Liver (tissue), 9 donors: ENCODE results near the gene SLC1A2. TPM values are rescaled to one million over a fixed set of nuclear protein-coding genes. Genes with fewer than 3 reads are reported as not detected.

Source experiments
- DNase-seq: peaks from one replicate; pipeline ENCODE4 v3.0.0-alpha.2; 2017; ENCODE audit warnings: low spot score
- H3K27ac ChIP-seq, 2 donors: one replicate each; pipeline ENCODE4 v1.7.0; 2013; ENCODE audit warnings: inconsistent platforms in 2 of 2, low read length in 2 of 2, control low read depth in 1 of 2, low read depth in 1 of 2, mild to moderate bottlenecking in 1 of 2
- H3K27me3 ChIP-seq, 4 donors: one replicate each; pipeline versions ENCODE4 v1.6.1 to v1.7.0; 2013; ENCODE audit warnings: low read length in 3 of 4, inconsistent platforms in 1 of 4, mild to moderate bottlenecking in 1 of 4, moderate library complexity in 1 of 4; ENCODE audit not compliant: control insufficient read depth in 4 of 4, insufficient read depth in 4 of 4
- H3K36me3 ChIP-seq, 4 donors: one replicate each; pipeline versions ENCODE4 v1.6.1 to v1.7.0; 2013; ENCODE audit warnings: low read length in 3 of 4, mild to moderate bottlenecking in 3 of 4, low read depth in 1 of 4, moderate library complexity in 1 of 4; ENCODE audit not compliant: control insufficient read depth in 4 of 4, insufficient read depth in 3 of 4
- H3K4me1 ChIP-seq, 4 donors: one replicate each; pipeline versions ENCODE4 v1.6.1 to v1.7.0; 2013; ENCODE audit warnings: low read length in 3 of 4, mild to moderate bottlenecking in 3 of 4, moderate library complexity in 1 of 4; ENCODE audit not compliant: control insufficient read depth in 4 of 4, insufficient read depth in 4 of 4
- H3K4me3 ChIP-seq, 3 donors: one replicate each; pipeline versions ENCODE4 v1.6.1 to v1.7.0; 2013; ENCODE audit warnings: low read length in 3 of 3, control low read depth in 1 of 3, low read depth in 1 of 3, mild to moderate bottlenecking in 1 of 3
- H3K9ac ChIP-seq, 2 donors: one replicate each; pipeline ENCODE4 v1.7.0; 2013; ENCODE audit warnings: low read length in 2 of 2, mild to moderate bottlenecking in 2 of 2, moderate library complexity in 2 of 2, control low read depth in 1 of 2, low read depth in 1 of 2
- H3K9me3 ChIP-seq, 4 donors: one replicate each; pipeline versions ENCODE4 v1.6.1 to v1.7.0; 2013; ENCODE audit warnings: low read length in 3 of 4; ENCODE audit not compliant: control insufficient read depth in 4 of 4
- ATF3 ChIP-seq: IDR thresholded peaks from 2 replicates; pipeline ENCODE4 v1.6.1; 2016; ENCODE audit warnings: antibody characterized with exemption
- CTCF ChIP-seq: fragments of 150-350 bp; IDR thresholded peaks from 2 replicates; pipeline ENCODE4 v1.5.1; 2017; ENCODE audit warnings: improper control_type of control experiment, low read depth, low read length; ENCODE audit not compliant: missing input control
- EGR1 ChIP-seq, 2 donors: IDR thresholded peaks; 2 replicates each; pipeline ENCODE4 v1.6.1; 2016 to 2018; ENCODE audit warnings: antibody characterized with exemption in 2 of 2, low read depth in 2 of 2
- FOXA1 ChIP-seq: IDR thresholded peaks from 2 replicates; pipeline ENCODE4 v1.6.1; 2016; ENCODE audit warnings: antibody characterized with exemption
- FOXA2 ChIP-seq: IDR thresholded peaks from 2 replicates; pipeline ENCODE4 v1.6.1; 2016; ENCODE audit warnings: antibody characterized with exemption
- GABPA ChIP-seq, 2 donors: IDR thresholded peaks in 1 of 2; conservative IDR thresholded peaks in 1 of 2; 2 replicates each; pipeline ENCODE4 v1.6.1; 2016; ENCODE audit warnings: antibody characterized with exemption in 2 of 2, mild to moderate bottlenecking in 1 of 2, moderate library complexity in 1 of 2
- HNF4A ChIP-seq, 2 donors: conservative IDR thresholded peaks; 2 replicates each; pipeline ENCODE4 v1.6.1; 2016; ENCODE audit warnings: antibody characterized with exemption in 2 of 2, mild to moderate bottlenecking in 2 of 2
- HNF4G ChIP-seq: IDR thresholded peaks from 2 replicates; pipeline ENCODE4 v1.6.1; 2016; ENCODE audit warnings: antibody characterized with exemption
- JUND ChIP-seq, 2 donors: IDR thresholded peaks; 2 replicates each; pipeline ENCODE4 v1.6.1; 2016; ENCODE audit warnings: antibody characterized with exemption in 2 of 2
- MAX ChIP-seq: IDR thresholded peaks from 2 replicates; pipeline ENCODE4 v1.6.1; 2016; ENCODE audit warnings: antibody characterized with exemption
- NR2F2 ChIP-seq: IDR thresholded peaks from 2 replicates; pipeline ENCODE4 v1.6.1; 2016; ENCODE audit warnings: antibody characterized with exemption
- RAD21 ChIP-seq, 2 donors: IDR thresholded peaks; 2 replicates each; pipeline ENCODE4 v1.6.1; 2016; ENCODE audit warnings: antibody characterized with exemption in 2 of 2, mild to moderate bottlenecking in 2 of 2
- REST ChIP-seq: IDR thresholded peaks from 2 replicates; pipeline ENCODE4 v1.6.1; 2016; ENCODE audit warnings: antibody characterized with exemption, mild to moderate bottlenecking
- RXRA ChIP-seq, 2 donors: IDR thresholded peaks; 2 replicates each; pipeline ENCODE4 v1.6.1; 2017 to 2018; ENCODE audit warnings: antibody characterized with exemption in 2 of 2, mild to moderate bottlenecking in 1 of 2
- SP1 ChIP-seq: IDR thresholded peaks from 2 replicates; pipeline ENCODE4 v1.6.1; 2018; ENCODE audit warnings: antibody characterized with exemption, mild to moderate bottlenecking
- TAF1 ChIP-seq: conservative IDR thresholded peaks from 2 replicates; pipeline ENCODE4 v1.6.1; 2016; ENCODE audit warnings: antibody characterized with exemption, mild to moderate bottlenecking
- ZBTB33 ChIP-seq: IDR thresholded peaks from 2 replicates; pipeline ENCODE4 v1.6.1; 2016; ENCODE audit warnings: antibody characterized with exemption
- WGBS: extraction: QIAGEN DNeasy Blood & Tissue Kit; methylation state at CpG from one replicate; pipeline ENCODE4 v1.1.7; 2013; 5-methylcytosine and 5-hydroxymethylcytosine counted together
- polyA plus RNA-seq, 2 donors: library from polyadenylated mRNA; stranded (reverse) in 1 of 2; unstranded in 1 of 2; fragments of 200-250 nt in 1 of 2; fragments of >200 nt in 1 of 2; fragmentation: Nextera tagmentation in 1 of 2; extraction: Ambion mirVana in 1 of 2; gene quantifications; one replicate each; pipeline versions ENCODE4 v1.2.1 to v1.2.3, GENCODE V29; 2013 to 2015
- total RNA-seq, 2 donors: library from RNA; depleted of rRNA; stranded (reverse); fragments of >200 nt; gene quantifications; one replicate each; pipeline ENCODE4 v1.2.3, GENCODE V29; 2014
- donor health status: healthy.
- donor health status: healthy.
- donor health status: healthy.
- donor health status: healthy.
- donor health status: healthy.

Gene SLC1A2
- total and polyA plus RNA-seq, 4 donors = 6.4 to 19.5 (median 13.5) TPM

GRCh38 chr11:35230388-35230787 lies 189.0 kb downstream of the SLC1A2 start:
- no peaks in the 10 kb centered on the region for H3K9me3 ChIP-seq
- H3K27ac ChIP-seq = no peak overlapping the region
- 94% methylated on average over 1 of the region's 1 CpG for WGBS
- TF ChIP-seq RAD21 (IDR thresholded peaks at IDR 0.05) (no peak), FOXA2 (no peak), RXRA (IDR thresholded peaks at IDR 0.05) (no peak), JUND (IDR thresholded peaks at IDR 0.05) (no peak), REST (no peak), TAF1 (no peak), CTCF (no peak), ZBTB33 (no peak), GABPA (IDR thresholded peaks at IDR 0.05 in 1 of 2, conservative IDR thresholded peaks at IDR 0.05 in 1 of 2) (no peak), HNF4A (conservative IDR thresholded peaks at IDR 0.05) (no peak), SP1 (no peak), EGR1 (IDR thresholded peaks at IDR 0.05; ENCODE audit: low read depth in 2 of 2) (no peak)
- no peaks in the 10 kb centered on the region for H3K4me1 ChIP-seq
- H3K9ac ChIP-seq = no peak overlapping the region
- DNase-seq = no peak
- no peaks in the 10 kb centered on the region for H3K27me3 ChIP-seq
- no peak overlapping the region for H3K4me3 ChIP-seq
- H3K36me3 ChIP-seq = no peaks in the 10 kb centered on the region

GRCh38 chr11:35228328-35228725 lies 191.0 kb downstream of the SLC1A2 start:
- no peaks in the 10 kb centered on the region for H3K36me3 ChIP-seq
- WGBS = 89% methylated on average over 3 of the region's 3 CpGs
- TF ChIP-seq MAX (no peak), JUND (IDR thresholded peaks at IDR 0.05) (no peak), TAF1 (no peak), HNF4G (no peak), FOXA1 (no peak), CTCF (no peak), REST (no peak), SP1 (no peak), RXRA (IDR thresholded peaks at IDR 0.05) (no peak), FOXA2 (no peak), ATF3 (no peak), GABPA (IDR thresholded peaks at IDR 0.05 in 1 of 2, conservative IDR thresholded peaks at IDR 0.05 in 1 of 2) (no peak), RAD21 (IDR thresholded peaks at IDR 0.05) (no peak), NR2F2 (no peak)

More at GRCh38 chr11:35228328-35228725, 191.0 kb downstream of the SLC1A2 start:
- H3K27me3 ChIP-seq = no peaks in the 10 kb centered on the region
- no peaks in the 10 kb centered on the region for H3K9me3 ChIP-seq
- no peaks in the 10 kb centered on the region for H3K4me1 ChIP-seq
- H3K27ac ChIP-seq = no peak overlapping the region
- no peak overlapping the region for H3K4me3 ChIP-seq
- no peak overlapping the region for H3K9ac ChIP-seq
- no peak for DNase-seq
